GM18868 (cell line): ENCODE data around the gene LRBA.

Source experiments
- ATAC-seq: cut with Tn5 transposase; IDR thresholded peaks from one replicate; pipeline ENCODE4 v1.9.1; 2021; ENCODE audit warnings: mild to moderate bottlenecking, moderate library complexity; ENCODE audit not compliant: unreplicated experiment

Gene LRBA

DNA sequence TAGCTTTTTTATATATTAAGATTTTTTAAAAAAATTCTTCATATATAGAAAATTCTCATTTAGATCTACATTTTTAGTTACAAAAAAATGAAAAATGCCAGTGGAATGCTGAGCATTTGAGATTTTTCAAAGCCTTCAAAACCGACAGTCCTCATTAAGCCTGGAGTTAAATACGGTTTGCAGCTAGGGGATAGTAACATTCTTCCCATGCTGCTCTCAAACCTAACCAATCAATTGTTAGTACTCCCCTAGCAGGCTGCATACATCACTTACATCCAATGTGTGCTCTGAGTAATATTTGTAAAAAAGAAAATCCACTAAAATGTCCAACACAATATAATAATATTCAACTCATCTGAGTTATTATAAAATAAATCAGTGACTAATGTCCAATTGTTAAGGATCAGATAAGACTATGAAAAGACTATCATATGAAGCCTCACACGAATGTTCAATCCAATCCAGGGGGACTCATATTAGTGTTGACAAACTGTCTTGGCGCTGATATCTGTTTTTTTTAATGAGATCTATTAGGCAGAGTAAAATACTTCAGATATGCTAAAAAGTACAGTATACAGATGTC is 660.8 kb downstream of the LRBA start:
- no peak for ATAC-seq

DNA sequence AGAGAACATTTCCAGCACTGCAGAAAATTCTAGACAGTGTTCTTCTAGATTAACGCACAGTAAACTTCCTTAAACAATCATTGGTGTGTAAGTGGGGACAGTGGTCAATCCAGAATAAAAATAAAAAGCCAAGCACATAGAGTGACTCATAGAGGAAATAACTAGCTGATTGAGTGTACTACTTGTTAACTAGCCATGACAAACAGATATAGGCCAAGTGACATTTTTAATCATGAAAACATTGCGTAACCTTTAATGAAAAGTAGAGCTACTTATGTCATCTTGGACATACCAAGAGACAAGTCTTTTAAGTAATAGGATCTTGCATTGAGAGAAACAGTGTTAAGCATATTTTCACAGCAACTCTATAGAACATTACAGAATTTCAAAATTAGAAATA is 667.0 kb downstream of the LRBA start:
- ATAC-seq: no peak

DNA sequence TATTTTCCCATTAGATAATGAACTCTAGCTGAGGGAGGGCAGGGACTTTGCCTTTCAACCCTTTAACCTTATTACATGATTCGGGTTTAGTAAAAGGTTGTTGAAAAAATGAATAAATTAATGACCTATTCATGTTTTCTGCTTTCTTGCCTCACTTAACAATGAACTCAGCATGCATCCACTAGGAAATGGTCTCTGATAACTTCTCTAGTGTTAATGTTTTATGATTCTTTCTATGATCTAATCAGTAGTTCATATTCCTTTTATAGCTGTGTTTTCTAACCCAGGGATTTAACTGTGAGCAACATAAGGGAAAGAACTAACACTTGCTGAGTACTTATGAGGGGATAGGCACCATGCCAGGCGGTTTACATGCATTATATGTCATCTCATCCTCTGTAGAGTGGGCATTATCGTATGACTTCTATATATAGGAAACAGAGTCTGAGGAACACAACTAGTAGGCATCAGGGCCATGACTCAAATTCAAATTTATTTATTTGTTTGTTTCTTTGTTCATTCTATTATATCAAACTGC is 669.8 kb downstream of the LRBA start:
- ATAC-seq: no peak

DNA sequence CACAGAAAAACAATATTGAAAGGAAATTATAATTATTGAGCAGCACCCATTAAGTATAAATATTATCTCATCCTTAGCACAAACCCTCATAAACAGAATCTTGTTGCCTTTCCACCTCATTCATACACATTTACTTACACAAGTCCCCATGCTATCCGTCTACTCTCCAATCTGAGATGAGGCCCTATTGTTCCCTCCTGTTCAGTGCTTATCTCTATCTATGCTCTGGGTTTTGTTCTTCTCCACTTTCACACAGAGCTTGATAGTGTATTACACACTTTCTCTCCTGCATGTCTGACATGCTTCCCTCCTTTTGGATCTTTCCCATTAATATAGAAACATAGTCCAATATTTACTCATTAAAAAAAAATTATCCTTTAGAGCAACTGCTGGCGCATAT is 671.3 kb downstream of the LRBA start:
- no peak for ATAC-seq

DNA sequence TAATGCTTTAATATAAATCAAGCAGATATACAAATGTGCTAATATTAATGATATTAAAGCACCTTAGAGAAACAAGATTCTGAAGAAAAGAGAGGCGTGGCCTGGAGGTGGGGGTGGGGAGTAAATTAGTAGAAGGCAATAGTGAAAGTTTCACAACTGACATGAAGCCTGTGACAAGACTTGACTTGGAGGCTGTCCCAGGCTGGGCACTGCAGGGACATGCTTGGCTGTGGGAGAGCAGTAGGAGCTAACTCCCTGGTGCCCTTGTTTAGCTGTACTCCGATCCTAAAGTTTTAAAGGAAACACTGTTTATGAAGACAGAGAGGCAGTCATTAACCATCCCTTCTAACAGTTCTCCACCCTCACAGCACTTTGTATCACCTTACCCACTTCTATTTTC is 672.1 kb downstream of the LRBA start:
- no peak for ATAC-seq

DNA sequence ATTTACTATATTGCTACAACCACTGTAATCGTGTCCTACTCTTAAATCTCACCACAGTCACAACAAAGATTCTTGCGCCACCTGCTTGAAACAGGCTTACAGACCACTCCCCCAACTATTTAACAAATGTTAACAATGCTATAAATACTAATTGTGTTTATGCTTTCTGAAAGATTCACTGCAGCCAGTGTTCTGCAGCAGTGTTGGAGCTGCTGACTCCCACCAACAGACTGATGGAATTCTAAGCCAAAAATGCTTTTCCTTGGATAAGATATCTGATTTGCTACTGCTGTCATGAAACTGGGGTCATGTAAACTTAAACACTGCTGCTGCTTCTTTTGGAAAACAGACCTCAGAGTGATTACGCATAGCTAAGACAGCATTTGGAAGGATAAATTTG is 677.4 kb downstream of the LRBA start:
- no peak for ATAC-seq

DNA sequence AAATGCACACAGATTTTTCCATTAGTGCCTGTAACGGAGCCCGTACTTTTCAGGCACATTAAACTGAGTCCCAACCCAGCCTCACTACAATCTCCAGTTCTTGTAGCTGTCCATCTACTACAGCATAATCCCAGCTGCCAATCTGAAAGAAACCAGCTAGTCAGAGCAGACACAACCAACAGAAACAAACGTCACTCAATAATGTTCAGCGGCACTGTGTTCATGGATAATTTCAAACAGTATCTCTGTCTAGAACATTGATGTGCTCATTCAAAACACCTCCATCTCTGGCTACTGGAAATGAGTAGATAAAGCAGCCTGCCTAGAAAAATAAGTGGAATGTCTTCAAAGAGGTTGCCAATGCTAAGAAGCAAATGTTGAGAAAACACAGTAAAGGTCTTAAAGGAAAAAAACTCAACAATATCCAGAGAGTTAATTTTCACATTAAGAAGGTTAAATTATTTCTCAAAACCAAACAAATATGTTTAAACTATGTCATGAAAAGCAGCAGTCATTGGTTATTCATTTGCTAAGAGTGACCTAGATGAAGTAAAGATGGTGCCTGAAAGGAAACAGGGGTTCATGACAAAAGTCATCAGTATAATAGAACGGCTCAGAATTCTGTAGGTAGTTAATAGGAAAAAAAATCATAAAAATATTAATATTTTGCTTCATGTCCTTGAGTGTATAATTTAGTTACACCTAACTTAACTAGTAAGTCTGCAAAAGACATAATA is 678.2 kb downstream of the LRBA start:
- ATAC-seq: no peak

DNA sequence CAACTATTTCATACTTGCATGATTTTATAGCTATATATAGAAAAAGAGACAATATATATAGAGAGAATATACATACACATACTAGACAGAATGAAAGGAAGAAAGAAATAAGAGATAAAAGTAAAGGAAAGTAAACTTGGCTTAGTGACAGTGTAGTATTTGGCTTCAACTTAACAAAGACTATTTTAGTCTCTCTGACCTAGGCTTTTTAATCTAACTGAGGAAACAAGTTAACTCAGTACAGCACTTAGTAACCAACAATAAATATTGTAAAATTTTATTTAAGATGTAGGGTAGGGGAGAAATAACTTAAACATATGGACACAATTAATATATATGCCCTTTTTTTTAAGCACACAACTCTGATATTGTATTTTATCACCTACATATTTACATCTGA is 682.1 kb downstream of the LRBA start:
- no peak for ATAC-seq

DNA sequence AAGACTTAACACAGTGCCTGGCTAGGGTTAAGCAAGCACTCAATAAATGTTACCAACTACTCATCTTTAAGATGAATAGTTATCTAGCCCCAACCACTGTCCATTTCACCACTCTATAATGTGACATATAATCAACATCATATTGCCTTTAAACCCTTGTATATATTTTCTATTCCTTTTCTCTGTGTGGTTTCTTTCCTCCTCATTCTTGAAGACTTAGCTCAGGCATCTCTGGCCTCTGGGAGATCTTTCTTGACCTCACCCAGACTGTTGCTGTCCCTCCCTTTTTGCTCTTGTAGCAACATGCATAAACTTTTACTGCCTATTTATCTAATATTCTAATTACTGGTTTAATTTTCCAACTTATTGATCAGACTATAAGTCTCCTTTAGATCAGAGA is 683.0 kb downstream of the LRBA start:
- no peak for ATAC-seq

DNA sequence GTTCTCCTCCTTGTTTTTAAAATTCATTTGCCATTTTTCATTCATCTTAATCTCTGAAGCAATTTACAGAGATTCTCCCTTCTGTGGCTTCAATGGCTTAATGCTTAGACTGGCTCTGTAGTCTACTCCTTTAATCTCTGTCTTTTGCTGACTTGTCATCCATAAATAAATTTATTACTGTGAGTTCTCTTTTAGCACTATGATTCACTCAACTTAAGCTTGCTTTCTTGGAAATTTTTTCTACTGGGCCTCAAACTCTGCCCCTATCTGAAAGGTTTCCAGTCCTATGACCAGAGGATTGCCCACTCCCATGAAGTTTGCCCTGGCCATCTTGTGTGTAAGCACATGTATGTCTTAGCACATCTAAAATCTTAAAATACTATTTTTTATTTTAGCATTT is 685.7 kb downstream of the LRBA start:
- no peak for ATAC-seq

DNA sequence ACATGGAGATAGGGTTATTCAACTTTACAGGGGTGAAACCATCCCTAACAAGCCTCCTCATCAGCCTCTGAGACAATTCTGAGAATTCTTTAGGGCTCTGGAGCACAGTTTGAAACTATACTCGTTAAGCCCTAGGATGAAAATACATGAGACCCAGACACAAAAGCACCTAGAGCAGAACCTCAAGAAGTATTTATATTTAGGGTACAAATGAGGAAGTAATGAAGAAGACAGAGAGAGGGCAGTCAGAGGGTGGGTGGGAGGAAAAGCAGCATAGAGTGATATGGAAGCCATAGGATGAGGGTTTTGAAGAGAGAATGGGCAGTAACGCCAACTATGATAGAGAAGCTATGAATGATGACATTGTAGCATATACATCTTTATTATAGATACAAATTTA is 686.6 kb downstream of the LRBA start:
- ATAC-seq: peak; percentile 61

DNA sequence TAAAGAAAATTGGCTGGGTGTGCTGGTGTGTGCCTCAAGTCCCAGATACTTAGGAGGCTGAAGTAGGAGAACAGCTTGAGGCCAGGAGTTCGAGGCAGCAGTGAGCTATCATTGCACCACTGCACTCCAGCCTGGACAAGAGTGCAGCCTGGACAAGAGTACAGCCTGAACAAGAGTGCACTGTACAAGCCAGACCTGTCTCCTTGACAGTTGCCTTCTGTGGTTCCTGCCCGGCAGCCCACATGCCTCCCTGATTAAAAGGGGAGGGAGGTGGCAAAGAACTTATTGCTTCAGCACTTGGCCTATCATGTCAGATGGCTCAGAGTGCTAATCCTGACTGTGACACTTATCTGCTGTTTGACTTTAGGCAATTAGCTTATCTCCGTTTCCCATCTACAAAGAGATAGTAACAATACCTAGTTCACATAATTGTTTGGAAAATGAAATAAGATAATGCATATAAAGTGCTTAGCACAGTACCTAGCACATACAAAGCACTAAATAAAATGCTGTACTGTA is 687.8 kb downstream of the LRBA start:
- no peak for ATAC-seq

DNA sequence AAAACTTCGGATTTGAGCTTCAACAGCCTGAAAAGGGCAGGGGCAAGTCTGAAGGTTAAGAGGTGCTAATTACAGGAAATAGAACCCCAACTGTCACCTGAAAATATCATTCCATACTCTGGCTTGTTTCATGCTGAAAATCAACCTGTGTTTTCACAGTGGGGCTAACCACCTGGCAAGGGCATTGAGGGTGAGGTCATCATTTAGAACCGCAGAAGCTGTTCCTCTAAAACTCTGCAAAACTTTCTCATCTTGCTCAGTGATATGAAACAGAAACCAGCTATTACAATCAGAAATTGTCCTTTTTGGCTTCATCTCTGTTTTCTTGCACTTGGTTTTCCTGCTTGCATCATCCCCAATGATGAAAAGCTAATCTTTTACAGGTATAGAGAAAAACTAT is 689.2 kb downstream of the LRBA start:
- ATAC-seq: no peak

DNA sequence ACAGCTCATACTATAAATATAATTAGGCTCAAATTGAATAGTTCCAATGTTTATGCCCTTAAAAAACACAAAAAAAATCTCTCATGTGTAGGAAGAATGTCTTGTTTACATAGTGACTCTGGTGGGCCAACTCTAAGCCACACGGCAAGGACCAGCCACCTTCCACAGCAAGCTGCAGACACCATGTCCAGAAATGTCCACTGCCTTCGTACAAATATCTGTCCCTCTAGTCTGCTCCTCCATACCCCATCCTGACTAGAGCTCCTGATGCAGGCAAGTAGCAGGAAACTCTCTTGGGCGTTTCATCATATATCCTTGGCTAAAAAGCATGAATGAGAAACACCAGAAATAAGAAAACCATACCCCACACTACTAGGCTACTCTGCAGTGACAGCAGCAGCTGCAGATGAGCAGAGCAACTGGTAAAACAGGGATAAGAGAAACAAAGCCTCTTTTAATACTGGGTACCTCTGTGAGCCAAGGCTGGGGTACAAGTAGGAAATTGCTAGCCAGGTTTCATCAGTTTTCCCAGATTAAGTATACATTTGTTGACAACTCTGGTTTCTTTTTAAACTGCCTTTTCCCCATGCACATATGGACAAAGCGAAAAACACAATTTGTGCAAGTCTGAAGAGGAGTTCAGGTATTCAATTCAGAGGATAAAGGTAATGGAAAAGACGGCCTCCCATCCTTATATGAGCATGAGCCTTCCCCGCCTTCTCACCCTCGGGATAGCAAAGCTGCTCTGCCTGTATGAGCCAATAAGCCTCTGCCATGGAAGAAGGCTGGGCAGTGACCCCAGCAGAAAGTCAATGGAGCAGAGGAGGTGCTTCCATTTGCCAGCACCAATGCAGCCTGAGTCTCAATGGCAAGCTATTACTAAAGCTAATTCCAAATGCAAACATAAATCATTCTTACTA is 691.4 kb downstream of the LRBA start:
- ATAC-seq: no peak

DNA sequence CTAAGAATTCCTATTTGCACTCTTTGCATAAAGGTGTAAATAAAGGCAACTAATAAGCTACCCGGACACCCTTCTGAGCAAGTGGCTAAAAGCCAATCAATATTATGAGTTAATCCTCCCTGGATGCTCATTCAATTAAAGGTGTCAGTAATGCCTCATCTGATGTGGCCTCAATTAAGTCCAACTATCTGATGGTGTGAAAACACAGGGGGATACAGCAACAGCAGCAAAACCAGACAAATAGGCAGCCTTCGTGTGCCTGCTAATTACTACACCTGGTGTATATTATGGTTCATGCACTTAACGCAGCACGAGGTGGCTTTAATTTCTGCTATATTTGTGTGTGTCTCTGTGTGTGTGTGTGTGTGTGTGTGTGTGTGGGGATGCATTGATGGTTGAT is 692.4 kb downstream of the LRBA start:
- no peak for ATAC-seq

DNA sequence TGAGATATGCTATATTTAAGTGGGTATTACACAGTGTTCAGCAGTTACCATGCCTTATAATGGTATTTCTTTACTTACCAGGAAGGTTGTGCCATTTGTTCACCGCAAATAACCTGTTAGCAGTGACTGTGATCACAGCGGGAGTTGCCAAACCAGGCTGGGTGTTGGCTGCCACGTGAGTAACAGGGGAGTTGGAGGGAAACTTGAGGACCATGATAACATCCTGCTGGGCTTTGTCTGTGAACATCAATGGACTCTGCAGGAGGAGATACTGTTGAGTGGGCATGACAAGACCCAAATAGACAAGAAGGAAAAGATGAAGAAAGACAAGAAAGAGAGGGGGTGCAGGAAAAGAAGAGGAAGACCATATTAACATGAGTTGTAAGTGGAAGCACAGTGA is 694.0 kb downstream of the LRBA start:
- no peak for ATAC-seq

DNA sequence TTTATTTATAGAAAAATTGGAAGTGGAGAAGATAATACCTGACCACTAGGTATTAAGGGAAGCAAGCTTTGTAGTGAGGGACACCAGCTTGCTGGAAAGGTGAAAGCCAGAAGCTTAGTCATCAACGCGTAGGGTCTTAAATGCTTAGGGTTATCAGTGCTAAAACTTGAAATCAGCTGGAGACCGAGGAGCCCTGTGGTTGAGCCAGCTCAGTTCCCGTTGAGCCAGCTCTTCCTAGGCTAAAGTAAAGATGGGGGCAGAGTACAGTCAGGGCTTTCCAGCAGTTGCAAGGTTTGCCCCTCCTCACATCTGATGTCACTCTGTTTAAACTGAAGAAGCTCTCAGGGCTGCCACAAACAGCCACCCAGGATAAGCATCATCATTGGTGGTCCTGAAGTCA is 696.1 kb downstream of the LRBA start:
- no peak for ATAC-seq

DNA sequence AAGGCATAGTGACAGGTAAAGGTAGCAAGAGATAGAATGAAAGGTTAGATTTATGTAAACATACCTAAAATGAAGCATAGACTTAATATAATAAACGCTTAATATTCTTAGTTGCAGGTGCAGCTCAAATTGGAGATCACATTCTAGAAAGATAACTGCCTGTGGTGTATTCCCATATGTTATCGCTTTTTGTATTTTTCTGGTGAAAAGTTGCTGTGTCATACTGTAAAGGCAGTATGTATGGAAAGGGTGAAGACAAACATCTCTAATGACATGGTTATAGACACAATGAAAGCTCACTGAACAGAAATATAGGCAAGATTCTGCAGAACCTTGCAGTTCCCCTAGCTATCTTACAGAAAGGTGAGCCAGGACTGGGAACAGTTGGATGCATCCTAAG is 696.6 kb downstream of the LRBA start:
- ATAC-seq: no peak

DNA sequence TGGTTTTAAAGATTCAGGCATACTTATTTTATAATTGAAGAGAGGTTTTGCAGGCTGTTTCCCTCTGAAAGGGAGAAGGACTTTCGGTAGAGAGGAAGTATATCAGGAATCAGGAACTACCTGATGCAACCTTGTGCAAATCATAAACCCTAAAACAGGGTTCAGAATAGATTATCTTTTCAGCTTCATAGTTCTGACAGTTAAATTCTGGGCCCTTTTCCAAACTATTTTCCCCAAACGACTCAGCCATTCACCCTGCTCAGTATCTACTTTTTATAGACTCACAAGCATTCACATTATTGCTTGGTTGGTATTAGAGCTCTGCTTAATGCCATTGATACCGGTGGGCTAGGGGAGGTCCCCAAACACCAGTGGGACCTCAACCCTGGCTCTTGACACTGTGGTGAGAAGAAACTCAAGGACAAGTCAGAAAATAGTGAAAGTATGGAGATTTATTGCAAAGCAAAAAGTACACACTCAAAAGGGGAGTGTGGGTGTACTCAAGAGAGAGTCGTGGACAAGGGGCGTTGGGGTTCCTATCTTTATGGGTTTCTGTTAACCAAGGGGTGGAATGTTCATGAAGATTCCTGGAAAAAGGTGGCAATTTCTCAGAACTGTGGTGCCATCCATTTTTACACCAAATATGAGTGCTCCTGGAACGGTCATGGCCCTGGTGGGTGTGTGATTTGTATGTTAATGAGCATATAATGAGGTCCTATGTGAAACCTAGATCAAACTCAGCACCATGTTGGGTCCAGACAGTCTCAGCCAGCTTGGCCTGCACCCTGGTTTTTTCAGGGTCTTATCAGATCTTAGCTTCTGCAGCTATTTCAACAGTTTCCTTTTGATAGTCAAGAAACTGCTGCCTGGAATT is 698.5 kb downstream of the LRBA start:
- ATAC-seq: no peak

DNA sequence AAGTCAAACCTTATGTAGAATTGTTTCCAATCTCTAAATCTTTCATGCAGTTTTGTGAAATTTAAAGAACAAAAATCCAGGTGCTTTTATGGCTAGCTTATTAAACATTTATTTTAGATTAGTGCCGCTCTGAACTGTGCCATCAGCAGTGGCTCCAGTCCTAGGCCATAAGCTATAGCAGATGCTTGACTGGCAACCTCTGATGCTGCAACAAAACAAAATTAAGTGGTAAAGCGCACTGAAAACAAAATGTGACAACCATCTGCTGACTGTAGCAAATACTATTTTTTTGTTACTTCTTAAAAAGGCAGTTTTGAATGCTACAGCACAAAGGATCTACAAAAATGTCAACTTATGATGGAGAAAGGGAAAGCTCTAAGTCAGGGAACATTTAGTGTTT is 699.4 kb downstream of the LRBA start:
- ATAC-seq: no peak

DNA sequence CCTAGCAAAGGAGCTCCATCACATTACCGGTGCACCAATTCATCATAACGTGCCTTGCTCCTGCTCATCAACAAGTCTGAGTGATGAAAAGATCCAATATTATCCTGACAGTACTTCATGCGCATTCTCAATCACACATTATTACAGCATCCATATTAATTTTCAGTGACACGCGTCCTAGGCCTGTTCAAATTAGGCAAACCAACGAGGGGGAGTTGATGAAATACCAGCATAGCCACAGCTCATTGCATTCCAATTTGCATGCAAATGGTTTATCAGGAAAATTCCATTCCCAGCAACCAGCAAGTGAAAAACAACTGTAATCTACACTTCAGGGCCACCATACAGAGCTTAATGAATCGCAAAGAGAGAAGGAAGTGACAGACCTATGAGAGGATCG is 699.9 kb downstream of the LRBA start:
- ATAC-seq: no peak
